ENCODE data around the gene CASP5.

DNA sequence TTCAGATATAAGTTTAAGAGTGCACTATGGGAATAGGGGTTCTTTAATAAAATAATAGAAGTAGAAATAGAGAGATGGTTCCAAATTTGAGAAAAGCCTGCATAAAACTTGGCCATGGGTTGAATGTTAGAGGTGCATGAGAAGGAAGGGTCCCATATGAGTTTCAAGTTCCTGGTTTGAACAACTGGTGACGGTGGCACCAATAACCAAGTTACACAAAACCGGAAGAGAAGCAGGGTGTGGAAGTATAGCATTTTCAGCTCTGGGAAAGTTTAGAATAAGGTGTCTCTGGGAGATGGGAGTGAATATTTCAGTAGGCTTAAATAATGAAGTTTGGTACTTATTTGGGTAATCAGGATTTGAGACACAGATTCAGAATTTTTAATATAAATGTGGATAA lies 9.5 kb upstream of the CASP5 start:
- TF ChIP-seq CTCF (optimal IDR thresholded peaks at IDR 0.05 in 1 of 3, IDR thresholded peaks at IDR 0.05 in 1 of 3, conservative IDR thresholded peaks at IDR 0.05 in 1 of 3; ENCODE audit: extremely low read depth in 1 of 3, insufficient read depth in 2 of 3, low read length in 3 of 3) (no peak), EZH2 (IDR thresholded peaks at IDR 0.05; ENCODE audit: low read length) (no peak)

Data from keratinocyte (primary cell).